Islet of Langerhans (tissue), 1 donor: ENCODE results near the gene BHMT.
"Not testable (repeated sequence)": the region's sequence is repeated elsewhere in the genome, so short reads cannot be mapped to it uniquely, and the experiment has no call there.

Experiments used
- FAIRE-seq: peaks from one replicate; lab custom pipeline; 2011; peaks lifted over from hg19 to GRCh38; lab: Jason Lieb, UNC

Gene BHMT

GRCh38 chr5:79180449-79180848, 68.8 kb downstream of the BHMT start:
- not testable (repeated sequence) for FAIRE-seq

- FAIRE-seq: no peak
These were observed 69.9 kb downstream of the BHMT start for GRCh38 chr5:79181419-79182022.
